Stimulated activated CD8-positive, alpha-beta memory T cell treated with anti-CD3 and anti-CD28 coated beads, Interleukin-15, amount 100 ng/mL, for 24 hours (primary cell): ENCODE results near the gene RBM42.
A peak's percentile ranks its signal among the peaks of the same experiment; 100 is the strongest.
"Not testable (repeated sequence)": the region's sequence is repeated elsewhere in the genome, so short reads cannot be mapped to it uniquely, and the experiment has no call there.

Source experiments
- DNase-seq: peaks from one replicate; pipeline ENCODE4 v3.0.0-alpha.2; 2020; ENCODE audit warnings: low read depth

RBM42 gene

GRCh38 chr19:35628565-35629331 lies at the start of gene RBM42:
Gene RBM42 (plus strand): TSS chr19:35629036. CDS start chr19:35629154, 118 bp downstream.
- DNase-seq = peak; percentile 96

- DNase-seq = no peak
Observed at GRCh38 chr19:35582760-35583159, 46.1 kb upstream of the RBM42 start.

- no peak for DNase-seq
Observed at GRCh38 chr19:35585848-35586247, 43.0 kb upstream of the RBM42 start, which contains the start of gene PMIS2. Gene PMIS2 (plus strand): TSS chr19:35586173. CDS start chr19:35586260, 87 bp downstream.

- no peak for DNase-seq
Observed at GRCh38 chr19:35587321-35587720, 41.5 kb upstream of the RBM42 start.

- no peak for DNase-seq
Observed at GRCh38 chr19:35590875-35591274, 38.0 kb upstream of the RBM42 start.

- no peak for DNase-seq
Observed at GRCh38 chr19:35592226-35592625, 36.6 kb upstream of the RBM42 start.

- DNase-seq = not testable (repeated sequence)
Observed at GRCh38 chr19:35595026-35595425, 33.8 kb upstream of the RBM42 start.

GRCh38 chr19:35595928-35596327 lies 32.9 kb upstream of the RBM42 start:
- DNase-seq = no peak

- DNase-seq = no peak
Observed at GRCh38 chr19:35596366-35596999, 32.4 kb upstream of the RBM42 start.

GRCh38 chr19:35601971-35602370 lies 26.9 kb upstream of the RBM42 start:
- no peak for DNase-seq

GRCh38 chr19:35604436-35604835 lies 24.4 kb upstream of the RBM42 start:
- not testable (repeated sequence) for DNase-seq

- DNase-seq = not testable (repeated sequence)
Observed at GRCh38 chr19:35607170-35607569, 21.7 kb upstream of the RBM42 start.

GRCh38 chr19:35607661-35608060 lies 21.2 kb upstream of the RBM42 start:
- no peak for DNase-seq

- DNase-seq = no peak
Observed at GRCh38 chr19:35608251-35608650, 20.6 kb upstream of the RBM42 start.

- DNase-seq = no peak
Observed at GRCh38 chr19:35609851-35610353, 18.9 kb upstream of the RBM42 start.

GRCh38 chr19:35612224-35612558 lies 16.6 kb upstream of the RBM42 start:
- DNase-seq = no peak

- DNase-seq = peak; percentile 98
Observed at GRCh38 chr19:35612559-35613321, 16.1 kb upstream of the RBM42 start, which contains the start of gene HAUS5. Gene HAUS5 (plus strand): TSS chr19:35612735. CDS start chr19:35612795, 60 bp downstream.

- DNase-seq = no peak
Observed at GRCh38 chr19:35613574-35613973, 15.3 kb upstream of the RBM42 start.

GRCh38 chr19:35615036-35615435 lies 13.8 kb upstream of the RBM42 start:
- DNase-seq = no peak

- no peak for DNase-seq
Observed at GRCh38 chr19:35618857-35619256, 10.0 kb upstream of the RBM42 start.

GRCh38 chr19:35619290-35619923 lies 9.4 kb upstream of the RBM42 start:
- DNase-seq = no peak

- no peak for DNase-seq
Observed at GRCh38 chr19:35620001-35620400, 8.8 kb upstream of the RBM42 start.
